DND-41 (cell line): ENCODE measurements around the gene KRT9.

Source experiments
- ATAC-seq: fragments of 200-7000 bp; cut with Tn5 transposase; 3 replicates; pipeline ENCODE4 v1.9.1; 2021; ENCODE audit warnings: low read depth; ENCODE audit not compliant: insufficient read depth
- DNase-seq: peaks from one replicate; pipeline ENCODE4 v3.0.0-alpha.2; 2020
- H2AFZ ChIP-seq: 2 replicates; pipeline ENCODE4 v1.6.0; 2012; ENCODE audit warnings: low read depth, low read length
- H3K27ac ChIP-seq: 2 replicates; pipeline ENCODE4 v1.5.1; 2012; ENCODE audit warnings: low read length, inconsistent platforms
- H3K27me3 ChIP-seq: fragments of 200-600 bp; sonication (generic); 2 replicates; pipeline ENCODE4 v1.6.0; 2012; ENCODE audit warnings: low read length, mild to moderate bottlenecking, inconsistent platforms; ENCODE audit not compliant: insufficient read depth, poor library complexity
- H3K36me3 ChIP-seq: 2 replicates; pipeline ENCODE4 v1.5.1; 2012; ENCODE audit warnings: low read length, inconsistent platforms; ENCODE audit not compliant: insufficient read depth
- H3K4me1 ChIP-seq: 2 replicates; pipeline ENCODE4 v1.5.1; 2012; ENCODE audit warnings: mild to moderate bottlenecking, low read length; ENCODE audit not compliant: insufficient read depth
- H3K4me2 ChIP-seq: 2 replicates; pipeline ENCODE4 v1.6.0; 2012; ENCODE audit warnings: mild to moderate bottlenecking, moderate library complexity, low read length, inconsistent platforms; ENCODE audit not compliant: insufficient read depth
- H3K4me3 ChIP-seq, 2 experiments: fragments of 200-600 bp in 1 of 2; shearing (Covaris generic) in 1 of 2; 2 replicates each; pipeline ENCODE4 v1.5.1; 2012 to 2016; ENCODE audit warnings: inconsistent platforms in 2 of 2, low read length in 2 of 2, mild to moderate bottlenecking in 2 of 2, low read depth in 1 of 2, moderate library complexity in 1 of 2
- H3K79me2 ChIP-seq: 2 replicates; pipeline ENCODE4 v1.6.0; 2012; ENCODE audit warnings: low read length, inconsistent platforms; ENCODE audit not compliant: insufficient read depth
- H3K9ac ChIP-seq: 2 replicates; pipeline ENCODE4 v1.6.0; 2012; ENCODE audit warnings: low read depth, mild to moderate bottlenecking, inconsistent platforms, low read length, moderate library complexity
- H3K9me3 ChIP-seq: 2 replicates; pipeline ENCODE4 v1.5.1; 2012; ENCODE audit warnings: low read length, moderate library complexity, mild to moderate bottlenecking, inconsistent platforms; ENCODE audit not compliant: insufficient read depth, severe bottlenecking
- H4K20me1 ChIP-seq: 2 replicates; pipeline ENCODE4 v1.6.0; 2012; ENCODE audit warnings: low read length; ENCODE audit not compliant: insufficient read depth
- CTCF ChIP-seq: IDR thresholded peaks from 2 replicates; pipeline ENCODE4 v1.5.1; 2012; ENCODE audit warnings: borderline replicate concordance, low read length, moderate library complexity, mild to moderate bottlenecking; ENCODE audit not compliant: poor library complexity, severe bottlenecking; ENCODE audit errors: extremely low read depth
- EZH2 ChIP-seq: IDR thresholded peaks from 3 replicates; pipeline ENCODE4 v1.6.1; 2012; ENCODE audit warnings: borderline replicate concordance, low read depth, mild to moderate bottlenecking, moderate library complexity, low read length, inconsistent platforms; ENCODE audit not compliant: severe bottlenecking

KRT9 gene

GRCh38 chr17:41524261-41524660, 47.6 kb downstream of the KRT9 start:
- Histone ChIP-seq H3K79me2 (no peaks in the 10 kb centered on the region), H3K27ac (no peak overlapping the region), H3K27me3 (peaks cover 10% of the 10 kb centered on the region), H3K4me2 (no peak overlapping the region), H4K20me1 (peaks cover 2% of the 10 kb centered on the region), H3K9me3 (no peaks in the 10 kb centered on the region), H2AFZ (no peak overlapping the region), H3K9ac (no peak overlapping the region), H3K4me1 (no peaks in the 10 kb centered on the region), H3K36me3 (no peaks in the 10 kb centered on the region), H3K4me3 (no peak overlapping the region)
- no peak for ATAC-seq
- TF ChIP-seq CTCF: no peak
- TF ChIP-seq EZH2: no peak
- DNase-seq: no peak

DNA sequence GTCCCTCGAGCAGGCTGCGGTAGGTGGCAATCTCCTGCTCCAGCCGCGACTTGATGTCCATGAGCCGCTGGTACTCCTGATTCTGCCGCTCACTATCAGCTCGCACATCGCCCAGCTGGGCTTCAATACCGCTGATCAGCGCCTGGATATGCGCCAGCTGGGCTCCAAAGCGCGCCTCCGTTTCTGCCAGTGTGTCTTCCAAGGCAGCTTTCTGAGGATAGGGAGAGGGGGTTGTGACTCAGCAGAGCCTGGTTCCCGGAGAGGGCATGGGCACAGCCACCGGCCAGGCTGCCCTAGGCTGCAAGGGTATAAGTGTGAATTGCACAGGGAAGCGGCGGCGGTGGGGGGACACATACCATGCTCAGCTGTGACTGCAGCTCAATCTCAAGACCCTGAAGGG, 48.1 kb downstream of the KRT9 start:
- Histone ChIP-seq H3K9me3 (no peaks in the 10 kb centered on the region), H2AFZ (no peak overlapping the region), H3K27me3 (peaks cover 9% of the 10 kb centered on the region), H3K36me3 (no peaks in the 10 kb centered on the region), H3K4me2 (no peak overlapping the region), H3K4me3 (no peak overlapping the region), H3K9ac (no peak overlapping the region), H3K4me1 (no peaks in the 10 kb centered on the region), H3K27ac (no peak overlapping the region), H3K79me2 (no peaks in the 10 kb centered on the region), H4K20me1 (peaks cover 2% of the 10 kb centered on the region)
- DNase-seq (no peak), ATAC-seq (no peak)
- TF ChIP-seq CTCF (no peak), EZH2 (no peak)

- H3K79me2 ChIP-seq: no peaks in the 10 kb centered on the region
- DNase-seq: no peak
- no peak overlapping the region for H2AFZ ChIP-seq
- ATAC-seq: no peak
- peaks cover 12% of the 10 kb centered on the region for H3K27me3 ChIP-seq
- no peak for TF ChIP-seq EZH2
- no peak for TF ChIP-seq CTCF
- H3K36me3 ChIP-seq: no peaks in the 10 kb centered on the region
- H3K9ac ChIP-seq: no peak overlapping the region
- peaks cover 2% of the 10 kb centered on the region for H4K20me1 ChIP-seq
- H3K4me3 ChIP-seq: no peak overlapping the region
- H3K4me1 ChIP-seq: no peaks in the 10 kb centered on the region
- no peak overlapping the region for H3K4me2 ChIP-seq
- H3K9me3 ChIP-seq: no peaks in the 10 kb centered on the region
- H3K27ac ChIP-seq: no peak overlapping the region
Observed at GRCh38 chr17:41523225-41523593, 48.6 kb downstream of the KRT9 start.
